GM12873 (cell line): ENCODE data around the gene KRT77.

Source experiments
- CTCF ChIP-seq: IDR thresholded peaks from 2 replicates; pipeline ENCODE4 v1.5.1; 2012; ENCODE audit warnings: low read depth, mild to moderate bottlenecking, moderate library complexity, low read length, control low read depth; ENCODE audit not compliant: insufficient read depth; ENCODE audit errors: missing control alignments

The KRT77 gene

GRCh38 chr12:52660934-52661499 lies 42.3 kb downstream of the KRT77 start:
- TF ChIP-seq CTCF, result no peak

- TF ChIP-seq CTCF, result no peak
Measured at GRCh38 chr12:52659951-52660350, 43.4 kb downstream of the KRT77 start.

GRCh38 chr12:52659395-52659794 lies 43.9 kb downstream of the KRT77 start:
- no peak for TF ChIP-seq CTCF

GRCh38 chr12:52658196-52658595 lies 45.1 kb downstream of the KRT77 start:
- TF ChIP-seq CTCF, result no peak

GRCh38 chr12:52657250-52657902 lies 45.9 kb downstream of the KRT77 start:
- TF ChIP-seq CTCF, result no peak

- TF ChIP-seq CTCF, result no peak
Measured at GRCh38 chr12:52656616-52657015, 46.7 kb downstream of the KRT77 start.

- no peak for TF ChIP-seq CTCF
Measured at GRCh38 chr12:52655720-52656124, 47.6 kb downstream of the KRT77 start.
